ENCODE results near the gene PIP4K2C.

PIP4K2C gene

GRCh38 chr12:57611108-57611826, 20.3 kb downstream of the PIP4K2C start, which contains the start of gene ARHGEF25:
ARHGEF25 (plus strand) TSS chr12:57611435; CDS start chr12:57611895, 460 bp downstream.
- no peak for TF ChIP-seq CTCF (IDR thresholded peaks at IDR 0.05; ENCODE audit: unreplicated experiment in 3 of 3)
- Mint-ChIP-seq H3K36me3 (ENCODE audit: low read depth) (peaks cover 45% of the 10 kb centered on the region), H3K27me3 (ENCODE audit: low read depth) (peaks cover 9% of the 10 kb centered on the region), H3K4me3 (peak within 1 kb of the TSS; percentile 90 to 93 (median 90)), H3K4me1 (peaks cover 38% of the 10 kb centered on the region), H3K9me3 (no peaks in the 10 kb centered on the region), H3K27ac (peak within 1 kb of the TSS; percentile 74 to 92 (median 89))

GRCh38 chr12:57611827-57612710, 21.1 kb downstream of the PIP4K2C start:
- H3K4me3 Mint-ChIP-seq = peak overlapping the region; percentile 81 to 92 (median 90)
- peaks cover 33% of the 10 kb centered on the region for H3K4me1 Mint-ChIP-seq
- TF ChIP-seq CTCF (IDR thresholded peaks at IDR 0.05; ENCODE audit: unreplicated experiment in 3 of 3) = no peak
- peaks cover 17% of the 10 kb centered on the region for H3K27me3 Mint-ChIP-seq (ENCODE audit: low read depth)
- H3K27ac Mint-ChIP-seq = peak overlapping the region; percentile 74 to 88 (median 75)
- no peaks in the 10 kb centered on the region for H3K9me3 Mint-ChIP-seq
- H3K36me3 Mint-ChIP-seq (ENCODE audit: low read depth) = peaks cover 48% of the 10 kb centered on the region

- peaks cover 28% of the 10 kb centered on the region for H3K4me1 Mint-ChIP-seq
Measured at GRCh38 chr12:57612711-57613426, 21.9 kb downstream of the PIP4K2C start.

GRCh38 chr12:57613427-57614109, 22.6 kb downstream of the PIP4K2C start:
- no peaks in the 10 kb centered on the region for H3K9me3 Mint-ChIP-seq
- TF ChIP-seq CTCF (IDR thresholded peaks at IDR 0.05; ENCODE audit: unreplicated experiment in 3 of 3) = no peak
- H3K27me3 Mint-ChIP-seq (ENCODE audit: low read depth) = peaks cover 32% of the 10 kb centered on the region
- H3K27ac Mint-ChIP-seq = no peak overlapping the region
- H3K4me1 Mint-ChIP-seq = peaks cover 26% of the 10 kb centered on the region
- H3K36me3 Mint-ChIP-seq (ENCODE audit: low read depth) = peaks cover 50% of the 10 kb centered on the region
- H3K4me3 Mint-ChIP-seq = no peak overlapping the region

More at GRCh38 chr12:57612711-57613426, 21.9 kb downstream of the PIP4K2C start:
- Mint-ChIP-seq H3K36me3 (ENCODE audit: low read depth) (peaks cover 51% of the 10 kb centered on the region), H3K27ac (no peak overlapping the region), H3K9me3 (no peaks in the 10 kb centered on the region), H3K27me3 (ENCODE audit: low read depth) (peaks cover 25% of the 10 kb centered on the region), H3K4me3 (peak overlapping the region; percentile 81 to 92 (median 90))
- no peak for TF ChIP-seq CTCF (IDR thresholded peaks at IDR 0.05; ENCODE audit: unreplicated experiment in 3 of 3)

- no peak overlapping the region for H3K27ac Mint-ChIP-seq
- peaks cover 50% of the 10 kb centered on the region for H3K36me3 Mint-ChIP-seq (ENCODE audit: low read depth)
- peak overlapping the region; percentile 19 to 40 (median 27) for H3K4me3 Mint-ChIP-seq
- H3K9me3 Mint-ChIP-seq = no peaks in the 10 kb centered on the region
- H3K4me1 Mint-ChIP-seq = peaks cover 24% of the 10 kb centered on the region
- TF ChIP-seq CTCF (IDR thresholded peaks at IDR 0.05; ENCODE audit: unreplicated experiment in 3 of 3) = no peak
- H3K27me3 Mint-ChIP-seq (ENCODE audit: low read depth) = peaks cover 40% of the 10 kb centered on the region
Measured at GRCh38 chr12:57614178-57614947, 23.4 kb downstream of the PIP4K2C start.

Measured in nephron (organoid).